Measurements from ENCODE around the gene CHRNG. TPM values are rescaled to one million over a fixed set of nuclear protein-coding genes. Genes with fewer than 3 reads are reported as not detected.

CHRNG gene
- polyA plus RNA-seq, 2 of the 4 experiments (the other 2 are of a cell fraction), result not detected

DNA sequence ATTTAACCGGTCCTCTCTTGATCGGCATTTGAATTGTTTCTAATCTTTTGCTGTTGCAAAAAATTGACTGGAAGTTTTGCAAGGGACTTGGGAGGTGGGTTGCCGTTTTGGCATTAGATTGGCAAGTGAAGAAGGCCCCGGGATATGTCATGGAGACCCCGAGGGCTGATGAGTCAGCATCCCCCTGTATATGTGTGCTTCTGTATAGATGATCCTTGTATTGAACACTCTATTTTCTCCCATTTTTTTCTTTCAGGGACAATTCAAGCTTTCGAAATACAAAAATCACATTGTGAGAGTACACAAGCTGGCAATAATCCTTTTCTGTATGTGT, 41.1 kb downstream of the CHRNG start:
- no peak overlapping the region for H3K4me2 ChIP-seq
- ChIA-PET CTCF (interaction anchor here (1.5 to 2.0 kb wide), 2 partner anchors 10 to 13 kb away, joined by 5 to 6 read pairs; no protein-coding TSS in a partner anchor), POLR2A (no interaction called here)
- H3K4me1 ChIP-seq, result no peaks in the 10 kb centered on the region
- no peak overlapping the region for H3K27ac ChIP-seq
- ATAC-seq, result no peak
- no peaks in the 10 kb centered on the region for H3K9me3 ChIP-seq
- no peak for DNase-seq (ENCODE audit: low read depth in 1 of 2, low spot score in 1 of 2)
- no peak for FAIRE-seq
- TF ChIP-seq CHD4 (IDR thresholded peaks at IDR 0.05; ENCODE audit: borderline replicate concordance) (no peak), RFX5 (IDR thresholded peaks at IDR 0.05) (no peak), HOXB5 (CRISPR knock-in tag; IDR thresholded peaks at IDR 0.05) (no peak), HOXA7 (CRISPR knock-in tag; IDR thresholded peaks at IDR 0.05) (no peak), RNF2 (IDR thresholded peaks at IDR 0.05; ENCODE audit: borderline replicate concordance, low read depth) (no peak)
- 79% methylated on average over 6 of the region's 6 CpGs for WGBS (ENCODE audit: missing lambda C conversion rate)
- H3K4me3 ChIP-seq, result no peak overlapping the region

DNA sequence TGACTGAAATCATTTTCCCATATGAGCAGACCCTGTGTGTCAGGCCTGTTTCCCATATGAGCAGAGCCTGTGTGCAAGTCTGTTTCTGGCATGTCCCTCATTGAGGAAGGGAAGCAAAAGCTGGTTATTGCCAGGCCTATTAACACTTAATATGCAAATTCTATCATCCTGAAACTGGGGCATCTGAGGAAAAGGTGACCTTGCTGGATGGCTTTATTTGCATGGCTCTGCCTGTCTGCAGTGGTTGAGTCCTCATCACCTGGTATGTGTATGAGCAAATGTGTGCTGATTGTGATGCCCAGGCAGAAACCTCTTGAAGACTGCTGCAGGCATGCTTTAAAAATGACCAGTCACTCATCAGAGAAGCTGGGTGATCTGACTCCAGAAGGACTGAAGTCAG, 42.2 kb downstream of the CHRNG start:
- Histone ChIP-seq H3K27ac (no peak overlapping the region), H3K4me1 (no peaks in the 10 kb centered on the region), H3K4me3 (no peak overlapping the region), H3K4me2 (no peak overlapping the region), H3K9me3 (no peaks in the 10 kb centered on the region)
- ChIA-PET POLR2A (no interaction called here), CTCF (interaction anchor here (1.5 kb wide), 1 partner anchor 12 kb away, joined by 6 read pairs; no protein-coding TSS in a partner anchor)
- TF ChIP-seq HOXB13 (CRISPR knock-in tag; IDR thresholded peaks at IDR 0.05; ENCODE audit: low read depth) (no peak), KDM5A (IDR thresholded peaks at IDR 0.05) (no peak), MAFK (IDR thresholded peaks at IDR 0.05; ENCODE audit: partially characterized antibody) (no peak), KDM1A (IDR thresholded peaks at IDR 0.05; ENCODE audit: low read depth) (no peak), POLR2A (IDR thresholded peaks at IDR 0.05; ENCODE audit: low read length) (no peak)
- TF ChIP-seq, protein P1, sequence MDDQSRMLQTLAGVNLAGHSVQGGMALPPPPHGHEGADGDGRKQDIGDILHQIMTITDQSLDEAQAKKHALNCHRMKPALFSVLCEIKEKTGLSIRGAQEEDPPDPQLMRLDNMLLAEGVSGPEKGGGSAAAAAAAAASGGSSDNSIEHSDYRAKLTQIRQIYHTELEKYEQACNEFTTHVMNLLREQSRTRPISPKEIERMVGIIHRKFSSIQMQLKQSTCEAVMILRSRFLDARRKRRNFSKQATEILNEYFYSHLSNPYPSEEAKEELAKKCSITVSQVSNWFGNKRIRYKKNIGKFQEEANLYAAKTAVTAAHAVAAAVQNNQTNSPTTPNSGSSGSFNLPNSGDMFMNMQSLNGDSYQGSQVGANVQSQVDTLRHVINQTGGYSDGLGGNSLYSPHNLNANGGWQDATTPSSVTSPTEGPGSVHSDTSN (IDR thresholded peaks at IDR 0.05), result no peak
- TF ChIP-seq, protein P2, sequence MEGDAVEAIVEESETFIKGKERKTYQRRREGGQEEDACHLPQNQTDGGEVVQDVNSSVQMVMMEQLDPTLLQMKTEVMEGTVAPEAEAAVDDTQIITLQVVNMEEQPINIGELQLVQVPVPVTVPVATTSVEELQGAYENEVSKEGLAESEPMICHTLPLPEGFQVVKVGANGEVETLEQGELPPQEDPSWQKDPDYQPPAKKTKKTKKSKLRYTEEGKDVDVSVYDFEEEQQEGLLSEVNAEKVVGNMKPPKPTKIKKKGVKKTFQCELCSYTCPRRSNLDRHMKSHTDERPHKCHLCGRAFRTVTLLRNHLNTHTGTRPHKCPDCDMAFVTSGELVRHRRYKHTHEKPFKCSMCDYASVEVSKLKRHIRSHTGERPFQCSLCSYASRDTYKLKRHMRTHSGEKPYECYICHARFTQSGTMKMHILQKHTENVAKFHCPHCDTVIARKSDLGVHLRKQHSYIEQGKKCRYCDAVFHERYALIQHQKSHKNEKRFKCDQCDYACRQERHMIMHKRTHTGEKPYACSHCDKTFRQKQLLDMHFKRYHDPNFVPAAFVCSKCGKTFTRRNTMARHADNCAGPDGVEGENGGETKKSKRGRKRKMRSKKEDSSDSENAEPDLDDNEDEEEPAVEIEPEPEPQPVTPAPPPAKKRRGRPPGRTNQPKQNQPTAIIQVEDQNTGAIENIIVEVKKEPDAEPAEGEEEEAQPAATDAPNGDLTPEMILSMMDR (IDR thresholded peaks at IDR 0.05), result no peak
- FAIRE-seq (no peak), DNase-seq (ENCODE audit: low read depth in 1 of 2, low spot score in 1 of 2) (no peak), ATAC-seq (no peak)

DNA sequence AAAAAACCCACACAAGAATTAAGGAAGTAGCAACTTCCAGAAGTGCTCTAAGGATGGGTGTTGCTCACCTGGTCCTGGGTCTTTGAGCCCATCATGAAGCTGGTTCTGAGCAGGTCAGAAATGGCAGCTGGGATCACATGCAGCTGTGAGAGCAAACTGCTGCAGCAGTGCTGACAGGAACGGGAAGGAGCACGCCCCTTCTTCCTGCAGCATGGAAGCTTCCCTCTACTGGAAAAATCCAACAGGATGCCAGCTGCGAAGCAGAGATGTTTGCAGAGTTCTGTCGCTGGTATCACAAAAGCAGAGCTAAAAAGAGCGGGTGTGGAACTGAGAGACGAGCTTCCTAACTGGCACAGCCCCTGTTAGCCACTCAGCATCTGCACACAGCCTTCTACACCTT, 44.7 kb downstream of the CHRNG start:
- DNase-seq (ENCODE audit: low read depth in 1 of 2, low spot score in 1 of 2), result no peak
- Histone ChIP-seq H3K9me3 (no peaks in the 10 kb centered on the region), H3K4me1 (peaks cover 10% of the 10 kb centered on the region), H3K4me2 (no peak overlapping the region), H3K27ac (no peak overlapping the region), H3K4me3 (no peak overlapping the region)
- WGBS (ENCODE audit: missing lambda C conversion rate), result 90% methylated on average over 6 of the region's 6 CpGs
- ChIA-PET POLR2A (no interaction called here), CTCF (interaction anchor here (0.9 to 1.3 kb wide), 3 partner anchors 11 to 62 kb away, joined by 3 read pairs; no protein-coding TSS in a partner anchor)
- no peak for ATAC-seq
- TF ChIP-seq, protein P3, sequence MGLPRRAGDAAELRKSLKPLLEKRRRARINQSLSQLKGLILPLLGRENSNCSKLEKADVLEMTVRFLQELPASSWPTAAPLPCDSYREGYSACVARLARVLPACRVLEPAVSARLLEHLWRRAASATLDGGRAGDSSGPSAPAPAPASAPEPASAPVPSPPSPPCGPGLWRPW (IDR thresholded peaks at IDR 0.05), result no peak
- TF ChIP-seq HDAC2 (IDR thresholded peaks at IDR 0.05) (no peak), ZC3H11A (IDR thresholded peaks at IDR 0.05) (no peak), PHF8 (IDR thresholded peaks at IDR 0.05; ENCODE audit: borderline replicate concordance, low read depth) (no peak), CBX2 (IDR thresholded peaks at IDR 0.05; ENCODE audit: borderline replicate concordance, low read depth) (no peak), HOXB13 (CRISPR knock-in tag; IDR thresholded peaks at IDR 0.05; ENCODE audit: low read depth) (no peak), SMC3 (IDR thresholded peaks at IDR 0.05) (no peak), SREBF2 (IDR thresholded peaks at IDR 0.05) (no peak), EHMT2 (IDR thresholded peaks at IDR 0.05; ENCODE audit: low read depth) (no peak), NR3C1 (IDR thresholded peaks at IDR 0.05) (no peak), MYC (IDR thresholded peaks at IDR 0.05; ENCODE audit: borderline replicate concordance, low read length) (no peak), KDM1A (IDR thresholded peaks at IDR 0.05; ENCODE audit: low read depth) (no peak), CHD2 (IDR thresholded peaks at IDR 0.05; ENCODE audit: low read length, partially characterized antibody) (no peak), TFCP2L1 (CRISPR knock-in tag; IDR thresholded peaks at IDR 0.05) (no peak), CBX8 (IDR thresholded peaks at IDR 0.05) (no peak)
- TF ChIP-seq, protein P4, sequence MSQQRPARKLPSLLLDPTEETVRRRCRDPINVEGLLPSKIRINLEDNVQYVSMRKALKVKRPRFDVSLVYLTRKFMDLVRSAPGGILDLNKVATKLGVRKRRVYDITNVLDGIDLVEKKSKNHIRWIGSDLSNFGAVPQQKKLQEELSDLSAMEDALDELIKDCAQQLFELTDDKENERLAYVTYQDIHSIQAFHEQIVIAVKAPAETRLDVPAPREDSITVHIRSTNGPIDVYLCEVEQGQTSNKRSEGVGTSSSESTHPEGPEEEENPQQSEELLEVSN (IDR thresholded peaks at IDR 0.05; ENCODE audit: borderline replicate concordance, low read depth), result no peak
- TF ChIP-seq, protein P5, sequence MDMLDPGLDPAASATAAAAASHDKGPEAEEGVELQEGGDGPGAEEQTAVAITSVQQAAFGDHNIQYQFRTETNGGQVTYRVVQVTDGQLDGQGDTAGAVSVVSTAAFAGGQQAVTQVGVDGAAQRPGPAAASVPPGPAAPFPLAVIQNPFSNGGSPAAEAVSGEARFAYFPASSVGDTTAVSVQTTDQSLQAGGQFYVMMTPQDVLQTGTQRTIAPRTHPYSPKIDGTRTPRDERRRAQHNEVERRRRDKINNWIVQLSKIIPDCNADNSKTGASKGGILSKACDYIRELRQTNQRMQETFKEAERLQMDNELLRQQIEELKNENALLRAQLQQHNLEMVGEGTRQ (IDR thresholded peaks at IDR 0.05), result no peak
- TF ChIP-seq, protein P6, sequence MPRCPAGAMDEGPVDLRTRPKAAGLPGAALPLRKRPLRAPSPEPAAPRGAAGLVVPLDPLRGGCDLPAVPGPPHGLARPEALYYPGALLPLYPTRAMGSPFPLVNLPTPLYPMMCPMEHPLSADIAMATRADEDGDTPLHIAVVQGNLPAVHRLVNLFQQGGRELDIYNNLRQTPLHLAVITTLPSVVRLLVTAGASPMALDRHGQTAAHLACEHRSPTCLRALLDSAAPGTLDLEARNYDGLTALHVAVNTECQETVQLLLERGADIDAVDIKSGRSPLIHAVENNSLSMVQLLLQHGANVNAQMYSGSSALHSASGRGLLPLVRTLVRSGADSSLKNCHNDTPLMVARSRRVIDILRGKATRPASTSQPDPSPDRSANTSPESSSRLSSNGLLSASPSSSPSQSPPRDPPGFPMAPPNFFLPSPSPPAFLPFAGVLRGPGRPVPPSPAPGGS (IDR thresholded peaks at IDR 0.05), result no peak
- TF ChIP-seq, protein P7, sequence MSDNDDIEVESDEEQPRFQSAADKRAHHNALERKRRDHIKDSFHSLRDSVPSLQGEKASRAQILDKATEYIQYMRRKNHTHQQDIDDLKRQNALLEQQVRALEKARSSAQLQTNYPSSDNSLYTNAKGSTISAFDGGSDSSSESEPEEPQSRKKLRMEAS (IDR thresholded peaks at IDR 0.05), result no peak
- FAIRE-seq, result no peak

All from A549 (cell line).